HepG2 (cell line): Measurements from ENCODE around the gene COPS8. TPM values are rescaled to one million over a fixed set of nuclear protein-coding genes. Genes with fewer than 3 reads are reported as not detected.

Experiments used
- AGO1 ChIP-seq: fragments of 200-400 bp; formaldehyde crosslinking; IDR thresholded peaks from 2 replicates; pipeline ENCODE4 v1.6.1; 2017; ENCODE audit warnings: mild to moderate bottlenecking, low read depth, low read length, moderate library complexity; ENCODE audit not compliant: poor library complexity, severe bottlenecking
- ARHGAP35 ChIP-seq: sonication (generic); formaldehyde crosslinking; IDR thresholded peaks from 2 replicates; pipeline ENCODE4 v1.9.0; 2022; ENCODE audit warnings: mild to moderate bottlenecking, inconsistent platforms, moderate library complexity, missing genetic modification reagents, borderline replicate concordance
- CBX1 ChIP-seq: IDR thresholded peaks from one replicate; pipeline ENCODE4 v1.6.1; 2016; ENCODE audit warnings: antibody characterized with exemption, low read depth
- CREB1 ChIP-seq, 2 experiments: fragments of 450-650 bp in 1 of 2; IDR thresholded peaks; 2 replicates each; pipeline ENCODE4 v1.6.1; 2016 to 2017; ENCODE audit warnings: control low read depth in 1 of 2, mild to moderate bottlenecking in 1 of 2, missing compliant biosample characterization in 1 of 2, missing genetic modification characterization in 1 of 2
- ESRRA ChIP-seq: sonication (generic); formaldehyde crosslinking; IDR thresholded peaks from 2 replicates; pipeline ENCODE4 v1.5.1; 2020; ENCODE audit warnings: mild to moderate bottlenecking, low read depth, missing genetic modification reagents
- FOXK1 ChIP-seq: sonication (generic); formaldehyde crosslinking; IDR thresholded peaks from 2 replicates; pipeline ENCODE4 v1.4.0; 2020; ENCODE audit warnings: low read depth, missing genetic modification reagents, borderline replicate concordance
- HNF4A ChIP-seq: sonication (generic); formaldehyde crosslinking; IDR thresholded peaks from 2 replicates; pipeline ENCODE4 v1.4.0; 2020; ENCODE audit warnings: missing genetic modification reagents
- KAT2B ChIP-seq: fragments of 150-350 bp; IDR thresholded peaks from 2 replicates; pipeline ENCODE4 v1.6.1; 2014; ENCODE audit warnings: low read depth, low read length, borderline replicate concordance
- KDM5B ChIP-seq: sonication (generic); formaldehyde crosslinking; IDR thresholded peaks from 2 replicates; pipeline ENCODE4 v1.4.0; 2020; ENCODE audit warnings: missing genetic modification reagents, mild to moderate bottlenecking, borderline replicate concordance
- NAIF1 ChIP-seq: sonication (generic); formaldehyde crosslinking; IDR thresholded peaks from 2 replicates; pipeline ENCODE4 v1.5.0; 2020; ENCODE audit warnings: mild to moderate bottlenecking, missing genetic modification reagents, borderline replicate concordance
- NFRKB ChIP-seq: fragments of 450-650 bp; IDR thresholded peaks from 2 replicates; pipeline ENCODE4 v1.6.1; 2017
- RAD21 ChIP-seq: fragments of 450-650 bp; formaldehyde crosslinking; IDR thresholded peaks from 2 replicates; pipeline ENCODE4 v1.5.0; 2020; ENCODE audit warnings: mild to moderate bottlenecking
- SNAI1 ChIP-seq: sonication (generic); formaldehyde crosslinking; IDR thresholded peaks from 2 replicates; pipeline ENCODE4 v1.5.0; 2020; ENCODE audit warnings: mild to moderate bottlenecking, missing genetic modification reagents, borderline replicate concordance
- THAP7 ChIP-seq: sonication (generic); formaldehyde crosslinking; IDR thresholded peaks from 2 replicates; pipeline ENCODE4 v1.8.1; 2023; ENCODE audit warnings: mild to moderate bottlenecking, missing genetic modification reagents
- TP53 ChIP-seq: sonication (generic); formaldehyde crosslinking; conservative IDR thresholded peaks from 2 replicates; pipeline ENCODE4 v1.4.0; 2020; ENCODE audit warnings: missing genetic modification reagents
- U2AF2 ChIP-seq: fragments of 200-400 bp; formaldehyde crosslinking; IDR thresholded peaks from 2 replicates; pipeline ENCODE4 v1.6.1; 2017; ENCODE audit warnings: low read depth, mild to moderate bottlenecking, low read length
- YEATS4 ChIP-seq: sonication (generic); formaldehyde crosslinking; IDR thresholded peaks from 2 replicates; pipeline ENCODE4 v1.4.0; 2020; ENCODE audit warnings: missing genetic modification reagents, borderline replicate concordance
- ZBTB2 ChIP-seq: sonication (generic); formaldehyde crosslinking; IDR thresholded peaks from 2 replicates; pipeline ENCODE4 v1.8.0; 2022; ENCODE audit warnings: low read depth, missing genetic modification reagents
- ZBTB49 ChIP-seq: sonication (generic); formaldehyde crosslinking; IDR thresholded peaks from 2 replicates; pipeline ENCODE4 v1.4.0; 2020; ENCODE audit warnings: missing genetic modification reagents, borderline replicate concordance
- ZBTB8A ChIP-seq: sonication (generic); formaldehyde crosslinking; IDR thresholded peaks from 2 replicates; pipeline ENCODE4 v1.4.0; 2020; ENCODE audit warnings: mild to moderate bottlenecking, low read depth, missing genetic modification reagents, borderline replicate concordance
- ZMAT3 ChIP-seq: sonication (generic); formaldehyde crosslinking; conservative IDR thresholded peaks from 2 replicates; pipeline ENCODE4 v1.7.0; 2021; ENCODE audit warnings: missing genetic modification reagents
- ZNF124 ChIP-seq: sonication (generic); formaldehyde crosslinking; IDR thresholded peaks from 2 replicates; pipeline ENCODE4 v1.4.0; 2020; ENCODE audit warnings: missing genetic modification reagents
- ZNF160 ChIP-seq: sonication (generic); formaldehyde crosslinking; IDR thresholded peaks from 2 replicates; pipeline ENCODE4 v1.8.0; 2022; ENCODE audit warnings: mild to moderate bottlenecking, inconsistent platforms, missing genetic modification reagents
- ZNF451 ChIP-seq: sonication (generic); formaldehyde crosslinking; IDR thresholded peaks from 2 replicates; pipeline ENCODE4 v1.5.0; 2020; ENCODE audit warnings: mild to moderate bottlenecking, missing genetic modification reagents
- polyA plus RNA-seq, 8 experiments: library from polyadenylated mRNA; depleted of rRNA in 3 of 8; stranded (reverse) in 7 of 8; unstranded in 1 of 8; fragments of >200 nt; fragmentation: Illumina TruSeq in 4 of 8; extraction: Trizol in 4 of 8; gene quantifications; 2 replicates each; pipeline versions ENCODE4 v1.2.1 to v1.2.3, GENCODE V29; 2011 to 2016; ENCODE audit warnings: low read depth in 4 of 8, missing spikeins in 1 of 8, mixed read lengths in 1 of 8; ENCODE audit not compliant: insufficient read depth in 1 of 8
- total RNA-seq, 5 experiments: library from RNA; depleted of rRNA; stranded (reverse); fragments of >200 nt; fragmentation: Illumina TruSeq; extraction: Trizol; gene quantifications; 2 replicates each; pipeline ENCODE4 v1.2.3, GENCODE V29; 2016; ENCODE audit warnings: low read depth in 1 of 5
- TF ChIP-seq, protein P1 (sequence below): sonication (generic); formaldehyde crosslinking; IDR thresholded peaks from 2 replicates; pipeline ENCODE4 v1.8.0; 2022; ENCODE audit warnings: missing genetic modification reagents, low read depth, mild to moderate bottlenecking, borderline replicate concordance

Gene COPS8
- total and polyA plus RNA-seq, 2 of the 13 experiments (the other 11 are each of a cell fraction or from before 2014, with no cell fraction given): 86.3 to 96.6 TPM

DNA sequence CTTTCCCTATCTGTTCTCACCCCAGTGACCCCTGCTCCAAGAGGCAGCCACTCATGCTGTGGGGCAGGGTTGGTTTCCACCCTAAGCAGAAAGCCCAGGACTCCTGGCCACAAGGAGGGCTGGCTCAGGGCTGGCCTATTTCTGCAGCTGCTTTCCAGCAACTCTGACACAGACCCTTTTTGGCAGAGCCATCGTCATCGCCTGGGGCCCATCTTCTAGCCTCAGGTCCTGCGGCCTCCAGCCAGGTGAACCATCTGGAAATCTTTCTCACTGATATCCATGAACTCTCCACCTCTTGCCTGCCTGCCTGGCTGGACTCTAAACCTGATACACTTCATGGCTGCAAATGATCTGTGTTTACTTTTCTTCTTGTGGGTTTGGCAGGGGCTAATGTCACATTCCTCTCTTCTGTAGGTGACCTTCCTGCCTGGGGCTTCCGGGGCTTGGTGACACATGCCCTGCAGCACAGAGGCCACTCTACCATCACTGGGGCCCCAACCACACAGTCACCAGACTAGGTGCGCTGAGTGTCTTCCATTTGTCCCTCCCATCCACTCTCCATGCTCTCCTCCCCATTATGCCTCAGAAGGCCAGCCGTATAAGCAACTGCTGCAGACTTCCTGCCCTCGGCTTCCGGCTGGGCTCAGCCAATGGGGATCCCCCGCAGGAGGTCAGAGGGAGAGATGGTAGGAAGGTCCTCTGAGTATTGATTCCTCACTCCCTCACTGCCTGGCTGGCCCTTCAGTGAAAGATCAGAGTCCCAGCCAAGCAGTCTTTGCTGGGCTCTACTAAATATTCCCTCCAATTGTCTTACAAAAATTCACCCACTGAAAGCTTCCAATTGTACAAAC, 9.7 kb upstream of the COPS8 start (continued):
- TF ChIP-seq ESRRA (CRISPR knock-in tag) (peak; percentile 99), NAIF1 (CRISPR knock-in tag) (peak; percentile 56), SNAI1 (peak; percentile 28; the same call in 1 of the 2 replicates), ARHGAP35 (peak; percentile 67; the same call in 1 of the 2 replicates), ZNF124 (CRISPR knock-in tag) (peak; percentile 67; the same call in 1 of the 2 replicates), ZBTB8A (CRISPR knock-in tag) (no peak), NFRKB (no peak), U2AF2 (no peak), THAP7 (CRISPR knock-in tag) (peak; percentile 73; the same call in 1 of the 2 replicates), HNF4A (CRISPR knock-in tag) (peak; percentile 93), CREB1 (IDR thresholded peaks at IDR 0.05) (peak; percentile 58), CREB1 (CRISPR knock-in tag; IDR thresholded peaks at IDR 0.05) (peak; percentile 88), ZBTB49 (no peak), ZNF160 (CRISPR knock-in tag) (peak; percentile 63; the same call in 1 of the 2 replicates), ZBTB2 (CRISPR knock-in tag) (no peak), TP53 (CRISPR knock-in tag) (no peak), KDM5B (CRISPR knock-in tag) (peak; percentile 87; the same call in 1 of the 2 replicates), ZMAT3 (0 out of 2 replicates have a peak, but pooled peaks have one; percentile 79), ZNF451 (peak; percentile 52), AGO1 (no peak), KAT2B (no peak; the same call in 1 of the 2 replicates), FOXK1 (CRISPR knock-in tag) (peak; percentile 56; the same call in 1 of the 2 replicates), YEATS4 (CRISPR knock-in tag) (peak; percentile 93), RAD21 (CRISPR knock-in tag) (no peak), CBX1 (no peak)
- TF ChIP-seq, protein P1, sequence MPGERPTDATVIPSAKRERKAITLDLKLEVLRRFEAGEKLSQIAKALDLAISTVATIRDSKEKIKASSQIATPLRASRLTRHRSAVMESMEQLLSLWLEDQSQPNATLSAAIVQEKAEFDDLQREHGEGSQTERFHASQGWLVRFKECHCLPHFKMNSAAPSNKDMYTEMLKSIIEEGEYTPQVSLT (CRISPR knock-in tag): 0 out of 2 replicates have a peak, but pooled peaks have one; percentile 70
